Mucosa of descending colon (tissue), 3 donors: Measurements from ENCODE around the gene PRUNE2. TPM values are rescaled to one million over a fixed set of nuclear protein-coding genes. Genes with fewer than 3 reads are reported as not detected.
A peak's percentile ranks its signal among the peaks of the same experiment; 100 is the strongest.

Source experiments
- ATAC-seq: fragments of 200-7000 bp; cut with Tn5 transposase; one replicate; pipeline ENCODE4 v1.9.1; 2020; ENCODE audit warnings: mild to moderate bottlenecking, moderate library complexity
- DNase-seq, 3 donors: peaks; one replicate each; pipeline ENCODE4 v3.0.0-alpha.2; 2020
- H3K36me3 ChIP-seq: fragments of 200-600 bp; one replicate; pipeline ENCODE4 v1.8.0; 2021; ENCODE audit warnings: low read depth, mild to moderate bottlenecking
- H3K4me1 ChIP-seq: fragments of 200-600 bp; one replicate; pipeline ENCODE4 v1.8.0; 2021; ENCODE audit warnings: low read depth, mild to moderate bottlenecking
- H3K4me3 ChIP-seq: fragments of 200-600 bp; one replicate; pipeline ENCODE4 v1.8.0; 2021; ENCODE audit warnings: mild to moderate bottlenecking
- H3K9me3 ChIP-seq: fragments of 200-600 bp; one replicate; pipeline ENCODE4 v1.8.0; 2021; ENCODE audit warnings: mild to moderate bottlenecking
- CTCF ChIP-seq: fragments of 200-600 bp; IDR thresholded peaks from one replicate; pipeline ENCODE4 v1.8.0; 2022; ENCODE audit warnings: antibody characterized with exemption, mild to moderate bottlenecking
- intact Hi-C, 2 donors: fragments of 100-400 bp; cut with DNase I in 1 of 2; cut with micrococcal nuclease in 1 of 2; formaldehyde crosslinking; loops; one replicate each; pipeline versions ENCODE4 v1.11.0 to v1.11.1; 2022; cut with DNase I, micrococcal nuclease
- total RNA-seq, 3 donors: library from RNA; stranded (reverse); fragmentation: NEBNext Ultra II Directional in 2 of 3; extraction: Animal tissue kit (Norgen Biotek cat#: 25700) in 2 of 3; gene quantifications; one replicate each; pipeline versions ENCODE4 v1.2.1 to v1.2.4, GENCODE V29; 2021 to 2023
- donor health status: DM: no; HTN: no; CAD: no; lungs with moderate emphysema.
- donor health status: DM: no; HTN: no; CAD: no.
- donor health status: DM: no; HTN: yes; CAD: no.

The PRUNE2 gene
- total RNA-seq, 3 donors from 2014 or later, result 48.2 to 437 (median 62.4) TPM

GRCh38 chr9:76800901-76801300, 105.0 kb downstream of the PRUNE2 start:
- intact Hi-C loops, result no loop called here
- DNase-seq (no peak), ATAC-seq (no peak)
- no peak for TF ChIP-seq CTCF
- Histone ChIP-seq H3K4me1 (peaks cover 10% of the 10 kb centered on the region), H3K4me3 (no peak overlapping the region), H3K9me3 (no peaks in the 10 kb centered on the region), H3K36me3 (no peaks in the 10 kb centered on the region)

- ATAC-seq, result peak; percentile 98
- Histone ChIP-seq H3K4me3 (no peak overlapping the region), H3K36me3 (no peaks in the 10 kb centered on the region), H3K9me3 (no peaks in the 10 kb centered on the region), H3K4me1 (peaks cover 10% of the 10 kb centered on the region)
- DNase-seq, result peak in 1 of 3 donors; percentile 18
- TF ChIP-seq CTCF, result no peak
- intact Hi-C loops, result no loop called here
Measured at GRCh38 chr9:76799473-76799872, 106.4 kb downstream of the PRUNE2 start.

- Histone ChIP-seq H3K4me3 (no peak overlapping the region), H3K9me3 (no peaks in the 10 kb centered on the region), H3K4me1 (peaks cover 10% of the 10 kb centered on the region), H3K36me3 (no peaks in the 10 kb centered on the region)
- ATAC-seq, result no peak
- intact Hi-C loops, result no loop called here
- TF ChIP-seq CTCF, result no peak
- DNase-seq, result no peak
Measured at GRCh38 chr9:76798527-76798926, 107.4 kb downstream of the PRUNE2 start.

GRCh38 chr9:76796296-76796695, 109.6 kb downstream of the PRUNE2 start:
- Histone ChIP-seq H3K4me1 (peaks cover 10% of the 10 kb centered on the region), H3K36me3 (no peaks in the 10 kb centered on the region), H3K4me3 (no peak overlapping the region), H3K9me3 (no peaks in the 10 kb centered on the region)
- DNase-seq (no peak), ATAC-seq (no peak)
- intact Hi-C loops, result no loop called here
- TF ChIP-seq CTCF, result no peak

GRCh38 chr9:76793784-76794431, 112.0 kb downstream of the PRUNE2 start:
- Histone ChIP-seq H3K4me1 (peaks cover 10% of the 10 kb centered on the region), H3K36me3 (no peaks in the 10 kb centered on the region), H3K9me3 (no peaks in the 10 kb centered on the region), H3K4me3 (no peak overlapping the region)
- ATAC-seq (peak; percentile 52), DNase-seq (no peak)
- intact Hi-C loops, result no loop called here
- TF ChIP-seq CTCF, result no peak

- Histone ChIP-seq H3K9me3 (no peaks in the 10 kb centered on the region), H3K4me1 (peaks cover 8% of the 10 kb centered on the region), H3K4me3 (no peak overlapping the region), H3K36me3 (no peaks in the 10 kb centered on the region)
- TF ChIP-seq CTCF, result no peak
- DNase-seq, result peak in 1 of 3 donors; percentile 7
- intact Hi-C loops, result no loop called here
- ATAC-seq, result peak; percentile 72
Measured at GRCh38 chr9:76789840-76790239, 116.1 kb downstream of the PRUNE2 start.
